Activated naive CD4-positive, alpha-beta T cell treated with anti-CD3 and anti-CD28 coated beads, Interleukin-2, amount 50 U/mL, for 24 hours (primary cell): ENCODE data around the gene NPHP4.

Experiments
- H3K27ac Mint-ChIP-seq: one replicate; pipeline ENCODE4 v1.8.0; 2021; ENCODE audit warnings: mild to moderate bottlenecking, mixed read lengths
- H3K27me3 Mint-ChIP-seq: one replicate; pipeline ENCODE4 v1.8.0; 2021; ENCODE audit warnings: mixed read lengths
- H3K36me3 Mint-ChIP-seq: one replicate; pipeline ENCODE4 v1.8.0; 2021; ENCODE audit warnings: mixed read lengths
- H3K4me1 Mint-ChIP-seq: one replicate; pipeline ENCODE4 v1.8.0; 2021; ENCODE audit warnings: mixed read lengths
- H3K4me3 Mint-ChIP-seq: one replicate; pipeline ENCODE4 v1.8.0; 2021; ENCODE audit warnings: mild to moderate bottlenecking, mixed read lengths
- H3K9me3 Mint-ChIP-seq: one replicate; pipeline ENCODE4 v1.8.0; 2021; ENCODE audit warnings: mixed read lengths

The NPHP4 gene

DNA sequence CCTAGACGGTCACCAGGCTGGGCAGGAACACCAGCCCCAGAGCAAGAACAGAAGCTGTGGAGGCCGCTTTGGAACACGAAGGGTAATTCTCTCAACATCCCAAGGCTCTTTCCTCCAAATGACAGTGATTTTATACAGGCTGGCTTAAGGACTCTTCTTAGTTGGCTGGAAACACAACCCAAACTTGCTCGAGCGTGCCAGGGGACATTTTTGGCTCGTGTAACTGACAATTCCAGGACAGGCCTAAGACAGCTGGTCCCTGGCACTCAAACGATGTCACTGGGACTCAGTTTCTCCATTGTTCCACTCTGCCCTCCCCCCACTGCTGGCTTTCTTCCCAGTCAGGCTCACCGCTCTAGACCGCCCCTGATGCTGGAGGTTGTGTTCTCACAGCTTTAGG lies 164.7 kb downstream of the NPHP4 start:
- Mint-ChIP-seq H3K9me3 (no peaks in the 10 kb centered on the region), H3K36me3 (no peaks in the 10 kb centered on the region), H3K4me3 (no peak overlapping the region), H3K4me1 (no peaks in the 10 kb centered on the region), H3K27ac (no peak overlapping the region), H3K27me3 (peaks cover 3% of the 10 kb centered on the region)

DNA sequence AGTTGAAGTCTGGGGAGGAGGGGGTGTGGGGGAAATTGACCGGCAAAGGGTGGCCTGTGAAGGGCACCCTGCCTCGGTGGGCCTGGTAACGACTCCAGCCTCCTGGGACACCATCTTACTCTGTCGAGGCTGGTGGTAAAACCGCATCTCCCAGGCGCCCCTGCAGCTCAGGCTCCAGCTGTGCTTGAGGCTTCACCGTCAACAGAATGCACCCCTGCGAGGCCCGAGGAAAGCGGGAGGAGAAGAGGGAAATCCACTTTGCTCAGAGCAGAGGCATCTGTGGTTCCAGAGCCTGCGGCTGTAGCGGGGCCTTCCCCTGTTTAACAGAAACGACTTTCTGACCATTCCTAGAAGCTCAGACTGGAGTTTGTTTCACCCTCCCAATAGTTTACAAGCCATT lies 165.6 kb downstream of the NPHP4 start:
- Mint-ChIP-seq H3K27ac (no peak overlapping the region), H3K36me3 (no peaks in the 10 kb centered on the region), H3K4me3 (no peak overlapping the region), H3K27me3 (peaks cover 3% of the 10 kb centered on the region), H3K9me3 (no peaks in the 10 kb centered on the region), H3K4me1 (no peaks in the 10 kb centered on the region)

DNA sequence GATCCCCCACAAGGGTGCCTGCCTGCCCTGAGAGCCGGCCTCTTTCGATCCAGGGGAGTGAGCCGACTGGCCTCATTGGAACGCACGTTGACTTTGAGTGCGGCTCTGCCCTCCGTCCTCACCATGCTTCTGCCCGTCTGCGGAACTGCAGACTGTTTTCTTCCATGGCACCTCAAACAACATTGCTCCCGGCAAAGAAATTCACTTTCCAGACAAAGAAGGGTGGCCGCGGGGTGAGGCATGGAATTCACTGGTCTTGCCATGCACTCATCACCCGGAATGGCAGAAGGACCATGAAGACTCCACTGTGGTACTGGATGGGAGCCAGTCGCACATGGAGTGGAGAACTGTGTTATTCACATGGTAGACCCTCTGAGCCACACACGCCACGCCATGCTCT lies 169.5 kb downstream of the NPHP4 start:
- H3K4me3 Mint-ChIP-seq = no peak overlapping the region
- no peaks in the 10 kb centered on the region for H3K36me3 Mint-ChIP-seq
- H3K9me3 Mint-ChIP-seq = no peaks in the 10 kb centered on the region
- no peak overlapping the region for H3K27ac Mint-ChIP-seq
- no peaks in the 10 kb centered on the region for H3K4me1 Mint-ChIP-seq
- peaks cover 10% of the 10 kb centered on the region for H3K27me3 Mint-ChIP-seq

DNA sequence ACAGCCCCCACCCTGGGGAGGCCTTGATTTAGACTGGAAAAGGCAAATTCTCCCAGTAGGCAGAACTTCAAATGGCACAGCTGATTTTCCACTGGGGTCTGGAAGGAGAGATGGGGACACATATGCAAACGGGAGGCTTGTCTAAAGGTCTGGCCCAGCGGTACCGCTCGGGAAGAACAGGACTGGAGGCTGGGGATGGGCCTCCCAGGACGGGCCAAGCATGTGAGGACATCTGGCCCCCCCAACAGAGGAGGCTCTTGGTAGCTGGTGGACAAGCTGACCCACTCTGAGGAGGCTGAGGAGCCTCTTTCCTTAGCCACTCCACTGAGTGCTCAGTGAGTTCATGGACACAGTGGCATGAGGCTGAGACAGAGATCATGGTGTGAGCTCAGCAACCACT lies 170.0 kb downstream of the NPHP4 start:
- Mint-ChIP-seq H3K4me3 (no peak overlapping the region), H3K9me3 (no peaks in the 10 kb centered on the region), H3K27me3 (peaks cover 10% of the 10 kb centered on the region), H3K27ac (no peak overlapping the region), H3K4me1 (no peaks in the 10 kb centered on the region), H3K36me3 (no peaks in the 10 kb centered on the region)

DNA sequence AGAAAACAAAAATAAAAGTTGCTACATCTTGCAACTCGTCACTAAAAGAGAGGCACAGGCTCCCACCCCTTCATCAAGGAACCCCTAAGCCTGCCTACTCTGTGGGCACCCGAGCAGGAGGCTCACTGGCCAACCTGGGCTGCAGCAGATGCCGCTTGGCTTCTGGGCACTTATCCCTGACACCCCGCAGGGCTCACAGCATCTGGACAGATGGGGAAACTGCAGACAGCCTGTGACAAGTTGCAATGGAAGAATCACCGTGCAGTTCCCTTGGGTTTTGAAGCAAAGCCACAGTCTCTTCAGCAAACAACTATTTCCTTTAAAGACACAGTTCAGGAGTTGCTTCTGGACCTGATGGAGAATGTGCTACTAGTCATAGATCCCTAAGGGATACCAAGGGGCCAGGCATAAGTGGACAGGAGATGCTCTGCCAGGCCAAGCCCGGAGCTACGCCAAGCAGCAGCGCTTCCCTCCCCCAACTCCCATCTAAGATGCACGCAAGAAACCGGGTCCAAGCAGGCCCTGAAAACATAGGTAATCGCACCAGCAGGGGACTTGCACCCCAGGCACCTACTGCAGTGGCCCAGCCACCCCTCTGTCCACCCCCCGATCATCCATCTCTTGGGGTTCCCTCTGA lies 170.6 kb downstream of the NPHP4 start:
- no peaks in the 10 kb centered on the region for H3K36me3 Mint-ChIP-seq
- H3K27ac Mint-ChIP-seq = no peak overlapping the region
- no peaks in the 10 kb centered on the region for H3K9me3 Mint-ChIP-seq
- no peaks in the 10 kb centered on the region for H3K4me1 Mint-ChIP-seq
- H3K27me3 Mint-ChIP-seq = peaks cover 10% of the 10 kb centered on the region
- H3K4me3 Mint-ChIP-seq = no peak overlapping the region

DNA sequence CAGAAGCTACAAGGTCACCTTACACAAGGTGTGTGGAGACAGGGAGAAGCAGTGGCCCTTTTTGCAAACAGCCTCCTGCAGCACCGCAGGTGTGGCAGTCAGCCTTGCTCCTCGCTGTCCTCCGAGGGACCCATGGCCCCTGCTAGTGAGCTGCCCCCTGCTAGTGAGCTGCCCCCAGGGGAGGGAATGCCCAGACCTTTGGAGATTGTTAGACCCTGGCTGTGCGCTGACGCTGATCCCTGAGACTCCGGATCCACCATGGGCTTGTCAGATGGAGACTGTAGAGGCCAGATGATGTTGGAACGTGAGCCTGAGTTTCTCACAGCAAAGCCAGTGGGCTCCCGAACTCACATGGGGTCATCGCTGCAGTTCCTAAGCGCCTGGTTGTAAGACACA lies 172.2 kb downstream of the NPHP4 start:
- Mint-ChIP-seq H3K27me3 (peaks cover 17% of the 10 kb centered on the region), H3K4me1 (no peaks in the 10 kb centered on the region), H3K27ac (no peak overlapping the region), H3K4me3 (no peak overlapping the region), H3K9me3 (no peaks in the 10 kb centered on the region), H3K36me3 (no peaks in the 10 kb centered on the region)

DNA sequence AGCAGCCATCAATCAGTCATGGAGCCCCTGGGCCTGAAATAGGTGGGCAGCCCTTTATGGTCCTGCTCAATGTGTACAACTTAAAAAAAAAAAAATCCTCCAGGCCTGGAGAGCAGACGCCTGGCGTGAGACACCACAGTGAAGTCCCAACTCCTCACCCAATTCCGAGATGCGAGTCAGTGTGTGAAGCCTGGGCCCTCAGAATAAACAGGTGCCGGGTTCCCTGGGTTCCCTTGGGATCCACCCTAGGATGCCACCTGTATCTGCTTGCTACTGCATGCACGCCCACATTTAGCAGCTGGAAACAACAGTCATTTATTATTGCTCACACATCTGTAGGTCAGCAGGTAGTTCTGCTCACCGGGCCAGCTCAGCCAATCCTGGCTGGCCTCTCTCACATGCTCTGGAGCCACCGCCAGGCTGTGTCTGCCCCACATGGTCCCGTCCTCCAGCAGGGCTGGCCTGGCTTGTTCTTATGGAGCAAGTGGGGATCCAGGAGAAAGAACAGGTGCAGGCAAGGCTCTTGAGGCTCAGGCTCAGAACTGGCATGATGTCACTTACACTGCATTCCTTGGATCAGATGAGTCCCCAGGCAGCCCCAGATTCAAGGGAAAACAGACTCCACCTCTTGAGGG lies 172.7 kb downstream of the NPHP4 start:
- Mint-ChIP-seq H3K27me3 (peaks cover 17% of the 10 kb centered on the region), H3K9me3 (no peaks in the 10 kb centered on the region), H3K27ac (no peak overlapping the region), H3K4me3 (no peak overlapping the region), H3K36me3 (no peaks in the 10 kb centered on the region), H3K4me1 (no peaks in the 10 kb centered on the region)

DNA sequence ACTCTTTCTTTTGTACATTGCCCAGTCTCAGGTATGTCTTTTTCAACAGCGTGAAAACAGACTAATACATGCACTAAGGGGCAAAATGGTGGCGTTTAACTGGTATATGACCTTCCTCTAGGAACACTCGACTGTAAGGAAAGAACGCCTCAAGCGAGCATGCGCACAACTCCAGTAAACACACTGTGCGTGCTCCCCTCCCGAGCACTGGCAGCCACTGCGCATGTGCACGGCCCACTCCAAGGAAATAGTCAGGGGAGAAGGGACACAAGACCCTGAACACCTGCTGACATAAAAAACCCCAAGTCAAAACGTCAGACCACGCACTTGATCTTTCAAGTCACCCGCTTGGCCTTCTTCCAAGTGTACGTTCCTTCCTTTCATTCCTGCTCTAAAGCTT lies 173.5 kb downstream of the NPHP4 start:
- Mint-ChIP-seq H3K4me3 (no peak overlapping the region), H3K36me3 (no peaks in the 10 kb centered on the region), H3K27ac (no peak overlapping the region), H3K4me1 (no peaks in the 10 kb centered on the region), H3K9me3 (no peaks in the 10 kb centered on the region), H3K27me3 (peaks cover 17% of the 10 kb centered on the region)

DNA sequence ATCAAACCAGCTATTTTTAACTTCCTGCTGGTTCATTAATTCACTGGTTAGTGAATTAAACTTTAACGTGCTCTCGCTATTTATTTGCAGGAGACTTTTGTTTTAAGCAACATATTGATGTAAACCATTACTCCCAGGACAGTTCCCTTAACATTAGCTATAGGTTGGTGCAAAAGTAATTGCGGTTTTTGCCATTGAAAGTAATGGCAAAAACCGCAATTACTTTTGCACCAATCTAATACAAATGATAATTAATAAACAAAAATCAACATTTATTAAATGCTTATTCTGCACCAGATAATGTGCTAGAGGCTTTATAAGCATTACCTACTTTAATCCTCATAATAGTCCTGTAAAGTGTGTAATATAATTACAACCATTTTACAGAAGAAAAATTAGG lies 176.5 kb downstream of the NPHP4 start:
- H3K9me3 Mint-ChIP-seq = no peaks in the 10 kb centered on the region
- H3K4me1 Mint-ChIP-seq = no peaks in the 10 kb centered on the region

DNA sequence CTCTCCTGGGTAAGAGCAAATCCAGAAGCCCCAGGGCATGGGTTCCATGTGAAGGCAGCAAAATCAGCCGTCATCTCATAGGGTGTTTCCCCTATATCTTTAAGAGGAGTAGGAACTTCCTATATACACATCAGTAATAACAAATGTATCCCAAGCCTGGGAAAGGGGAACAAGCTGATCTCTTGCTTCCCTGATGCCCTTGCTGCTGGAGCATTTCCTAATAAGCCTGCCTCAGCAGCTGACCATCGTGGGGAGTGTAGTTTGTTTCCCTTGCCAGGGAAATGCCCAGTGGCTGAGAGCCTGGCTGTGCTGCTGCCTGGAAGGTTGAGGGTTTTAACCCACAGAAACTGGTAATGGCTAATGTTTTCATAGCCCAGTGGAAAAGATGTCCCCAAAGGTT lies 177.0 kb downstream of the NPHP4 start:
- no peak overlapping the region for H3K4me3 Mint-ChIP-seq
- H3K27me3 Mint-ChIP-seq = peaks cover 20% of the 10 kb centered on the region
- no peaks in the 10 kb centered on the region for H3K36me3 Mint-ChIP-seq
- H3K27ac Mint-ChIP-seq = no peak overlapping the region
- no peaks in the 10 kb centered on the region for H3K4me1 Mint-ChIP-seq
- no peaks in the 10 kb centered on the region for H3K9me3 Mint-ChIP-seq

More for the DNA sequence above, 176.5 kb downstream of the NPHP4 start:
- no peak overlapping the region for H3K27ac Mint-ChIP-seq
- H3K27me3 Mint-ChIP-seq = peaks cover 20% of the 10 kb centered on the region
- no peaks in the 10 kb centered on the region for H3K36me3 Mint-ChIP-seq
- no peak overlapping the region for H3K4me3 Mint-ChIP-seq

DNA sequence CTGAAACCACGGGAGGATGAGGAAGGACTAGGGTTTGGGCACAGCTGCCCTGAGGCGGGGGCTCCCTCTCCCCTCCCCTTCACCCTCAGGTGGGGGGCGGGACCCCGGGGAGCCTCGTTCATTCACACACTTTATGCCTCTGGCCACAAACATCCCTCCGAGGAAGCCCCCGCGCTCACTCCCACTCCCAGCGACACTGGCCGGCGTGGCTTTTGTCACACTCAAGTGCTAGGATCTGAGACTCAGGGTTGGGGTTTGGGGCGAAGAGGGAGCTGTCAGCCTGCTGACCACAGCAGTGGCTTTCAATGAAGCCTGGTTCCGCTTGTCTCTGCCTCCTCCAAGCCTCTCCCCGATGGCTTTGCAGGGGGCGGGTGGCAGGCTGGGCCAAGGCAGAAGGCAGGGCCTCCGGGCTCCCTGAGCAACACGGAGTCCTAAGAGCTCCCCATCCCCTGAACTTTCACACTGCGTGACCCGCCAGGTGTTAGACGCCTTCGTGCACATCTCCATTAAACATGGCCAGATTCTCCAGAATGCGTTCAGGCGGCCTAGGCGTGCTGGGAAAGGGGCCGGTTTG lies 178.1 kb downstream of the NPHP4 start:
- Mint-ChIP-seq H3K27me3 (peaks cover 20% of the 10 kb centered on the region), H3K9me3 (no peaks in the 10 kb centered on the region), H3K27ac (no peak overlapping the region), H3K36me3 (no peaks in the 10 kb centered on the region), H3K4me1 (no peaks in the 10 kb centered on the region), H3K4me3 (no peak overlapping the region)

DNA sequence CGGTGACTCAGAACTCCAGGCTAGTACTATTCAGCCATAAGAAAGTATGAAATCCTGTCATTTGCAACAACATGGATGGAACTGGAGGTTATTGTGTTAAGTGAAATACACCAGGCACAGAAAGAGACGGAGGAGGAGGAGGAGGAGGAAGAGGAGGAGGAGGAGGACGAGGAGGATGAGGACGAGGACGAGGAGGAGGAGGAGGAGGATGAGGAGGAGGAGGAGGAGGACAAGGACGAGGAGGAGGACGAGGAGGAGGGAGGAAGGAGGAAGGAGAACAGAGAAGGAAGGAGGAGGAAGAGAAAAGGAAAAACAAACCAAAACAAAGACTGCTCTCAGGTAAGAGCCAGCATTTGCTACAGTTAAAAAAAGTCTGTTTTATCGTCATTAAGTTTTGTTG lies 178.7 kb downstream of the NPHP4 start:
- Mint-ChIP-seq H3K9me3 (no peaks in the 10 kb centered on the region), H3K36me3 (no peaks in the 10 kb centered on the region), H3K4me3 (no peak overlapping the region), H3K4me1 (no peaks in the 10 kb centered on the region), H3K27me3 (peaks cover 14% of the 10 kb centered on the region), H3K27ac (no peak overlapping the region)
